HG03066 (cell line): ENCODE measurements around the gene ZNF277.

Experiments used
- ATAC-seq: cut with Tn5 transposase; IDR thresholded peaks from one replicate; pipeline ENCODE4 v1.9.1; 2021; ENCODE audit warnings: low read depth; ENCODE audit not compliant: unreplicated experiment

ZNF277 gene, protein sequence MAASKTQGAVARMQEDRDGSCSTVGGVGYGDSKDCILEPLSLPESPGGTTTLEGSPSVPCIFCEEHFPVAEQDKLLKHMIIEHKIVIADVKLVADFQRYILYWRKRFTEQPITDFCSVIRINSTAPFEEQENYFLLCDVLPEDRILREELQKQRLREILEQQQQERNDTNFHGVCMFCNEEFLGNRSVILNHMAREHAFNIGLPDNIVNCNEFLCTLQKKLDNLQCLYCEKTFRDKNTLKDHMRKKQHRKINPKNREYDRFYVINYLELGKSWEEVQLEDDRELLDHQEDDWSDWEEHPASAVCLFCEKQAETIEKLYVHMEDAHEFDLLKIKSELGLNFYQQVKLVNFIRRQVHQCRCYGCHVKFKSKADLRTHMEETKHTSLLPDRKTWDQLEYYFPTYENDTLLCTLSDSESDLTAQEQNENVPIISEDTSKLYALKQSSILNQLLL

DNA sequence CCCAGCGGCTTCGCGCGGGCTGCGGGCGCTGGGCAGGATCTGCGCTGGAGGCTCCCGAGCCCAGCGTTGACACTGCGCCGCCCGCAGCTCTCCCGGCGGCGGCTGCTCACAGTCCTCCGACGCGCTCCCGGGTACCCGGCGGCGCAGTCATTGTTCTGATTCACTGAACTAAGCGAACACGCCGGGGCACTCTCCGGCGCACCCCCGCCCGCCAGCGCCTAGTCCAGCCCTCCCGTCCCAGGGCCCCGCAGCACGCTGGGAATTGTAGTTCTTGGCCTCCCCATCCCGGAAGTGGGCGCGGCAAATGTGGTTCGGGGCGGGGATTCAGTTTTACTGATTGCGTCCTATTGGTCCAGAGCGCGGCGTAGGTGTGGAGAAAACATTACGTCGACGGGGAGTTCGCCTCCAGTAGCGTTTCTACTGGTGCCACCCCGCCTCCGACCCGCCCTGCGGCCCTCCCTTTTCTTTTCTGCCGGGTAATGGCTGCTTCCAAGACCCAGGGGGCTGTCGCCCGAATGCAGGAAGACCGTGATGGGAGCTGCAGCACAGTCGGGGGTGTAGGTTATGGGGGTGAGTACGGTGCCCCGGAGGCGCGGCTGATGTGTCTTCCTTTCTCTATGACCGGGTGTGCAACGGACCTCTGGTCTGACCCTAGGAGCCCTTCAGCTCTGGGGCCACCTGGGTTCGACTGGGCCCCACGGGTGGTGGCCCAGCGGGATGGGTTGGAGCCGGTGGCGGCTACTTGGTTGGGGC lies at the start of gene ZNF277, which contains the start of gene DOCK4:
TSS of gene ZNF277 (plus strand) at position 458 of the 753 bp plus-strand sequence. CDS start at position 480, 22 bp downstream.
TSS of gene DOCK4 (minus strand) at position 162 of the 753 bp plus-strand sequence. CDS start 261 bp downstream, outside the sequence.
- ATAC-seq: peak; percentile 92

DNA sequence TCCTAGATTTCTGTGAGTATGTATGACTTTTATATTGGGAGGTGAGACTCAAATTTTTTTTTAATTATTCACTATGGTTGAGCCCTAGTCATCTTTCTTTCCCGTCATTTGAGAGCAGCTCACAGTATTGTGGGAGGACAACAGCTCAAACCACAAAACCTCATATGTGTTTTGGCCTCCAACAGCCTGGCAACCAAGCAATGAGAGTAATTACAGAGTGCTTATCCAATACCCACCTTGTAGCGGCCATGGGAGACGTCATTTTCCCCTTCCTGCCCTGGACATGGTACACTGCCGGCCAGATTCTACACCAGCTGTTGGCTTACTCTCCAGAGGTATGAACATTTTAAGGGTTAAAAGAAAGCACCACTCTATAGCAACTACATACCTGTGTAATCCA lies 49.4 kb upstream of the ZNF277 start:
- no peak for ATAC-seq

DNA sequence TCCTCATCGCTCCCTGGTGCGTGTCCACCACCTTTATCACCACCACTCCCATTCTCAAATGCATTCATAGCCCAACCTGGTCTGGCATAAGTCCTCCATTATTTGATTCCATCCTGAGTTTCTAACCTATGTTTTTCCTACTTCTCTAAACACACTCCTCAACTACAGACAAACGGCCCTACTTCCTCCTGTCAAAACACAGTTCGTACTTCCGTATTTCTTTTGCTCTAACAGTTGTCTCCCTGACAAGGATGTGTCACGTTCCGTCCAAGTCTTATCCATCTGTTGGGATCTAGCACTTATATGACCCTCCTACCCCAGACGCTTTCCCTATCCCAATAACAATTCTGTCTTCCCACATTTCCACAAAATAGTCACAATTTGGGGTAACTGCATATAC lies 47.1 kb upstream of the ZNF277 start:
- no peak for ATAC-seq

DNA sequence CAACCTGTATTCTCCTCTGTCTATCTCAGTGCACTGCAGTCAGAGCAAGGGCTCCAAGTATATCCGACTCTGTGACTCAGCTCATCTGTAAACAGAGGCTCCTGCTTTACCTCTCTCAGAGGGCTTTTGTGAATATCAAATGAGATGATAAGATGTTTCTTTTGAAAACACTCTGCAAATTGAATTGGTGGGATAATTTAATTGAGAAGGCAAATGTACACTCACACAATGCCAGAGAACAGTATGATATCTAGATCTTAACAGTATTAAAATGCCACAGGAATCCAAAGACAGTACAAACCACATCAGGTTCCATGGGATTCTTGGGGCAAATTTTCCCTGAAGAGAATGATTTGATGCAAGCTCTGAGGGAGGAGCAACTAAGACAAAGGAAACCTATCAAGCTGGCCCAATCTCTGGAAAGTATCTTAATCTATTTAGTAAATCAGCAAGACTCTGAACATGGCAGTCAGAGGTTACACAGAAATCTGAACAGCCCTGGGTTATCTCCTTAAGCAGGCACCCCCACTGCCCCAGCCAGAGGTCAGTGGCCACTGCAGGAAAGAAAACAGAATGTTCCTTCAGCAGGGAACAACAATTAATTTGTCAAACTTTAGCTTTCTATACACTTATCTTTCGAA lies 46.2 kb upstream of the ZNF277 start:
- ATAC-seq: no peak

DNA sequence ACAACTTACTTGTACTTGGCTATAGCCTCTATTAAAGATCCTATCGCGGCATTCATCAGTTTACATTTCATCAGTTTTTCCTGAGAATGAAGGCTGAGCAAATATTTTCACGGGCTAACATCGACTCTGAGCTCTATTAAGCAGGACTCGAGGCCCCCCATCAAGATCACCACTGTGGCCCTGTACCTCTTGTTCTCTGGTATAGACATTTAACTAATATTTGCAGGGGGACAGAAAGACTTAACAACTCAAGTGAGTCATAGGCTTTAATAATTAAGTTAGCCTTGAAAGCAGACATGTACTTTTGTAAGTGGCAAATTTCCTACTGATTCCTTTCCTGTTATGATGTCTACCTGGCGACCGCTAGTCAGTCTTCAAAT lies 45.7 kb upstream of the ZNF277 start:
- ATAC-seq: no peak

DNA sequence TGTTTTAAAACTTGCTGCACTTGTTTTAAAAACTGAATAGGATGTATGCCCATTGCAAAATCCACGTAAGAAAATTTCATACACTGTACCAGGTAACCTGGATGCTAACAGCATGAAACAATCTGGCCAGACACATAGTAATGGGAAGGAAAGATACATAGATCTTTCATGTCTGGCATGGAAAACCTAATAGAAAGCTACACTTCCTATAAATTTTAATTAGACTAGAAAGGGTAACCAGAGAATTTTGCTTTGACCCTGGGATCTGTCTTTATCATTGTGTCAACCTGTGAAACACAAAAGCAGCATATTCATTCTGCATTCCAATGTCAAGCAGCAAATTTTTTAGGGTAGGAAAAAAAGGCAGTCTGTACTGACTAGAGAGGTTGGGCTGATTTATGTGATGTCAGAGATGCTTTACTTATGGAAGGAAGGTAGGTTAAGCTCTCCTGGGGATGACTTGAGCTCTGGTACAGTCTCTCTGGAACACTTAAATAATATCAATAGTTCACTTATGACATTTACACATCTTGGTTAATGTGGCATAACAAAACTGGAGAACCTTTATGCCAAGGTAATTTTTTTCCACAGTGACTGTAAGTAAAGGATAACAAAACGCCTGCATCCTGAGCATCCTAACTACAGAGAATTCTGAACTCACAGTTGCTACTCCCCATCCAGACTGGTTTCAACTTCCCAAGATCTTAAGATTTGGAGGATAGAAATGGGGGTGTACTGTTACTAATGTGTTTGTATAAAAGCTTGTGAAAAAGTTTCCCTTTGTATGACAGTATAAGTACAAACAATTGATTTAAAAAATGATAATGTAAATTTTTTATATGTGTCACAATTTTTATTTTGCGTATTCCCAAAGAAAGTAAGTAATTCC lies 45.0 kb upstream of the ZNF277 start:
- ATAC-seq: no peak

DNA sequence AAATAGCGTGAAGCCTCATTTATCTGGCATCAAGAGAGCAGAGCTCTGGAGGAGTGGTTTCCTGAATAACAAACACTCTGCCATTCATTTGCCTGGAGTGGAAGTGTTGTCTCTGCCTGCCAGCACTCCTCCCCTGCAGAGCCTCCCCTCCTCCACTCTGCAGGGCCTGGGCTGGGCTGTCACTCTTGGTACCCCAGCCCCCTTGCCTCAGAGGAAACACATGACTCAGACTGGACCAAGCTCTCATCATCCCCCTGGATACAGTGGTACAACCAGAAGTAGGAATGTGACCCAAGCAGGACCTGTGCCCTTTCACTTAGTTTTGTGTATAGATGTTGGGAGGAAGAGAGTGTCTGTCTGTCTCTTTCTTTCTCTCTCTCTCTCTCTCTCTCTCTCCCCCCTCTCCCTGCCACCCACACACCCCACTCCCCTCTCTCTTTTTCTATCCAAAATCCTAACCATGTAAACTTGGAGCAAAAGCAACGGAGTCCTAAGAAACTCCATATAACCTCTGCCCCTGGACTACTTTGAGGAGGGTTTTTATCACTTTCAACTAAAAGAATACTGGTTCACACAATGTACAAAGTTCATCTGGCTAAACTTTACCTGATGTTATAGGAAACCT lies 44.2 kb upstream of the ZNF277 start:
- no peak for ATAC-seq

DNA sequence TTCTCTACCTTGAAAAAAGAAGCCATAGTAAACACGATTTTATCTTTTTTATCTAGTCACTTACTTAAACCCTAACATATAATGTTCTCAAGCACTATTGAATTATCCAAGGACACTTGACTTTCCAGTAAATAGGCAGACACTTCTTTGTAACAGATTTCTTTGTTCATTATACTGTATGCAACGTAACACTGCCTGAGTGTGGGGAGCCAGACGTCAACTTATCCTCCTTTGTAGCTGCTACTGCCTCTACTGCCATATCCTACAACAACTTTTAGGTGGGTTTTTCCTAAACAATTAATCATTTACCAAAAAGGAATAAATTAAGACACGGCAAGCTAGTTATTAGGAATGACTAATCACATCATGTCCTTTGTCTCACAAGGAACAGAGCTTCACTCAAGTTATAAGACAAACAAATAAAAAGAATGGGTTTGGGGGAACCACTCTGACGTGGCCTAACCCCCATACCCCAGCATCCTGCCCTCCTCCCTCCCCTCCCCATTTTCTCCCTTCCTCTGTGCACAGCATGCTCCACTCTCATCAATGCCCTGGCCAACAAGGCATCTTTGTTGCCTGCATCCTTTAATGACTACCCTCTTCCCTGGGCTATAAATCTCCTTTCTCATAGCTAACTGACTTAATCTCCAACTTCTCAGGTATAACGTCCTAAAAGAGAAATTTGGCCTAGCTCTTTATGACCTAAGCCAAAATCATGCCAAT lies 43.5 kb upstream of the ZNF277 start:
- no peak for ATAC-seq

DNA sequence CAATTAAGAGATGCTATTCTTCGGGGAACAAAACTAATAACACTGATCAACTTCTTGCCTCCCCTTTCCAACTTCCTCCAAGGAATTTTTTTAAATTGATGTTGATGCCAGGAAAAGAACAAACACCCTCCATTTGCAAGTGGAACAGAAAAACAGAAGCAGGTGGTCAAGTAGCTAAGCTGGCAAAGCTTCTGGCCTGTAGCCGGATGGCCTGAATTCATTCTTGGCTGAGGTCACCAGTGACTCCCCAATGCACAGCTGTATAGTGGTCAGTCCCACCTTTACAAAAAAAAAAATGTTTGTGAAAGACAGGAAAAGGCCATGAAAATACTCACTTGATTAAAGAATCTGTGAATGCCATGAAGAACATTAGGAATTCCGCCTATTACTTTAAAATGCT lies 39.3 kb upstream of the ZNF277 start:
- ATAC-seq: no peak

DNA sequence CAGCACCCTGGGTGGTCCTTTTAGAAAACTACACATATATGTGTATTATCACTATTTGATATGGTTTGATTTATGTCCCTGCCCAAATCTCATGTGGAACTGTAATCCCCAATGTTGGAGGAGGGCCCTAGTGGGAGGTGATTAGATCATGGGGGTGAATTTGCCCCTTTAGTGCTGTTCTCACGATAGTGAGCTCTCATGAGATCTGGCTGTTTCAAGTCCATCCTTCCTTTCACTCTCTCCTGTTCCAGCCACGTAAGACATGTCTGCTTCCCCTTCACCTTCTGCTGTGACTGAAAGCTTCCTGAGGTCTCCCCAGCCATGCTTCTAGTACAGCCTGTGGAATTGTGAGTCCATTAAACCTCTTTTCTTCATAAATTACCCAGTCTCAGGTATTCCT lies 37.6 kb upstream of the ZNF277 start:
- no peak for ATAC-seq

DNA sequence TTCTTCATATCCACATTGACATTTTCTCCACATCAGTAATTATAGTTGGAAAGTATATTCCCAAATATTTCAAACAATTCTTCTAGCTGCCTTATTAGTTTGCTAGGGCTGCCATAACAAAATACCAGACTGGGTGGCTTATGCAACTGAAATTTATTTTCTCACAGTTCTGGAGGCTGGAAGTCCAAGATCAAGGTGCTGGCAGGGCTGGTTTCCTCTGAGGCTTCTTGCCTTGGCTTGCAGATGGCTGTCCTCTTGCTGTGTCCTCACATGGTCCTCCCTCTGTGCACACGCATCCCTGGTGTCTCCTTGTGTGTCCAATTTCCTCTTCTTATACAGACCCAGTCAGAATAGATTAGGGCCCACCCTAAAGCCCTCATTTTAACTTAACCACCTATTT lies 34.8 kb upstream of the ZNF277 start:
- no peak for ATAC-seq

DNA sequence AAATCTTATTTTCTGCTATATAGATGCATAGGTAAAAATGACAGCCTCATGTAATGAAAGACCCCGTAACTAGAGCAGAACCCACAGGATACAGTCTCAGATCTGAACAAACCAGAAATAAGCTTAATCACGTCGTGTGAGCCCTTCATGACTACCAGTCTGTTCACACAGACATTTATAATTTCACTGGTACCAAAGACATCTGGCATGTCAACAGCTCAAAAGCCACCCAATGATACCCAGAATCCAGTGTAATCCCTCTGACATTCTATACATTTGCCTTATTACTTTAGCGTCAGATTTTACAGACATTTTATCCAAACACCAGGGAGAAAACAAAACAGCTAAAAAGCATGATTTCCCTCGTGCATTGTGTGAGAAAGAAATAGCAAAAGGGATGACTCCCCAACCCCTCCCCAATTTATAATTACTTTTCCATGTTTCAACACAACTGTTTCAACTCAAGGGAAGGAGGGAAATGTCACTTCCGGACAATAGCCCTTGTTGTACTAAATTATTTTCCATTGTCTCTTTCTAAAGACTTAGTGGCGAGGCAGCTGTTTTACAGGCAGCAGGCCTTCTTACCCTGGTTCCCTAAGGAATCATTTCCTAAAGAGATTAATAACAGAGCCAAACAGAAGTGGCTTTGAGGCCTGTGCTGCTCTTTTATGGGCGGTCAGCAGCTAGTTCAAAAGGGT lies 33.5 kb upstream of the ZNF277 start:
- ATAC-seq: no peak

DNA sequence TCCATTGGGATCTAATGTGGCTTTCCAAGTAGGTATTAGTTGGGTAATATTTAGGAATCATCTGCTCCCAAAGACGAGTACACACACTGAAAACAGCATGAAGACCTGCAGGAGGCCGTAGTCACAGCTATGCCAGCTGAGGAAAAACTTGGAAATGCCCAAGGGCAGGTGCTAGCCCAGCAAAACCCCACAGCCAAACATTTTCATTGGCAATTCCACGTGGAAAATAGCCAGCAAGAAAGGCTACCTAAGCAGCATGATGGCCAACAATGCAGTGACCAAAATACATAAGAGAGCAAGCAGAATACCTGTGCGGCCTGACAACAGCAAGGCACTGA lies 33.0 kb upstream of the ZNF277 start:
- no peak for ATAC-seq

DNA sequence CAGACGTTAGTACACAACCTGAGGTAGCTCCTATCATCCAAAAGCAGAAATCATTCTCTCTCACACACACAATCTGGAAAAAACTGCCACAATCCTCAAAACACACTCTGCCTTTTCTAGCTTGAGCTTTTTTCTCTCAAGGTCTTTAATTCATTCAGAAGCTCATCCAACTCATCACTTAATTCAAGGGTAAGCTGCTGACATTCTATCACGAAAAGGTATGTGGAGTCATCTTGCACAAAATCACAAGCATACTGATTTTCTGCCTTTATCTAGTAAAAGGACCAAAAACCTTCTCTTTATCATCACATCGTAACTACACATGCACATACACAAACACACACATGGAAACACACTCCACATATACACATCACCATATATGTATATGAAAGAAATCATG lies 32.3 kb upstream of the ZNF277 start:
- ATAC-seq: no peak

DNA sequence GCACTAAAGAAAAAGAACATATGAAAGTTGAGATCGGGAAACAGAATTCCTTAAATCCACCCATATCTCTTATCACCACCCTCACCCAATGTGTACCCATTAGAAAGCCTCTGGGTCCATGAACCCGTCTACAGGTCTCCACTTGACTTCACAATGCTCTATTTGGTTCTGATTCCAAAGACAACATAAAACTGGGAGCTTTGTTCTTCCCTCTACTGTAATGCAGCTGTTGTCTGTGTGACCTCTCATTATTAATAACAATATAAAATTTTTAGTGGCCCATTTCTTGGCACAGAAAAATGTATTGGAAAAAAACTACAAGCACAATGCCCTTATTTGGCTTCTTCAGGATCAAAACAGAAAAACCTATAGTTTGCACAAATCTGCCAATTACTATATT lies 30.3 kb upstream of the ZNF277 start:
- no peak for ATAC-seq

DNA sequence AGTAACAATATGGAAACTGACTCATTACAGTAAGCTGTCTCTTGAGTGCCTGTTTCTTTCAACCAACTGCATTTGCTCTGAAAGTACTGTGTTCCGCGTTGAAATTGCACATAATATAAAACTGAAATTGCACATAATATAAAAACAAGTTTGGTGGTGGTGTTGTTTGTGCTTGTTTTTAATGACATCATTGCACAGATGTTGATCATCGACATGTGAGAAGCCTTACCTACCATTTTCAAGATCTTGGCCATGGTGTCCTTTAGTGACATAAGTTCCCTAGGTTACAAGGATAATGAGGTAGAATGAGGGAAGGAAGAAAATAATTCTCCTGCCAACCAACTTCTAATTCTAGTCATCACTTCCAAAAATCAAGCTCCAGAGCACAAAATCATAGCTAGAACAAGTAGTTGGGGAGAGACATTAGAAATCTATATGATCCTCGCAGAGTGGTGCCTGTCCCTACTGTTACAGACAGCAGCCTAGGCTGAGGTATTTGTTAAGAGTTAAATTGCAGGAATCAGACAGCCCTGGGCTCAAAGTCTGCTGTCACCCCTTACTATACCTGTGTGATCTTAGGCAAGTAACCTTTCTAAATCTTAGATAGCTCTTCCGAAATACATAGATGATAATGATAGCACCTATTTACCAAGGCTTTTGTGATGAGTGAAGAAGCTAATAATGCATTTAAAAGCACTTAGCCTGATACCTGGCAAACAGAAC lies 29.6 kb upstream of the ZNF277 start:
- ATAC-seq: no peak

DNA sequence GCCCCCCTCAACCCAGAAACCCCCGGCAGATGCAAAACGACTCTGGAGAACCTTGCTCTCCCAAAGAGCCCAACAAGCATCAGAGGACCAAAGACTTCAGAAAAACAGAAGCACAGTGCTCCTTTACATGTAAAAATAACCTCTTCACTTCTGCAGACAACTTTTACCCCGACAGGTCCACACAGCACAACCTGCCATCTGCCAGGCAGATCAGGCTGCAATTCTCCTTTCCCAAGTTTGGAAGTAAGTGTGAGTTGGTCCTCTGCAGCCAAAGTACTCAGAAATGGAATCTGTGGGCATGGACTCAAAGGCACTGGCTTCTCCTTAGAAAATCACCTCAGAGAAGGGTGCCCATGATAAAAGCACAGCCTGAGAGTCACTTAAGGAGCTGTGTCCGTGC lies 26.3 kb upstream of the ZNF277 start:
- ATAC-seq: no peak

DNA sequence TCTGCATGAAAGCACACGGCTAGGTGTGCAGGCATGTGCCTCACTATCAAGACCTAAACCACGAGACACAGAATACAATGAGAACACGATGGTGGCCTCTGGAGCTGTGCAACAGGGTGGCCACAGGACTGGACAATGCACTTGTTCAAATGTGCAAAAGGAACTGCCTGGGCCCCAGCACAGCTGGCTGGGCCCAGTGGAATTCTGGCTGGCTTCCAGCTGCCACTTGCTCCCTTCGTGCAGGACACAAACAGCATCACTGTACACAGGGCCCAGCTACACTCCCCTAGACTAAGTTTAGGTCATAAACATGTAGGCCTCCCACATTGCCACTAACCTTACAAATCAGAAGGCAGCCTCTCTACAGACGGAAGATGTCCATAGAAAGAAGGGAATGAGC lies 23.7 kb upstream of the ZNF277 start:
- no peak for ATAC-seq
